HG02642 (cell line): ENCODE measurements around the gene NPIPA1.
A peak's percentile ranks its signal among the peaks of the same experiment; 100 is the strongest.
"Not testable (repeated sequence)": the region's sequence is repeated elsewhere in the genome, so short reads cannot be mapped to it uniquely, and the experiment has no call there.

Source experiments
- ATAC-seq: cut with Tn5 transposase; IDR thresholded peaks from one replicate; pipeline ENCODE4 v1.9.1; 2021; ENCODE audit warnings: mild to moderate bottlenecking; ENCODE audit not compliant: unreplicated experiment, poor library complexity

NPIPA1 gene

GRCh38 chr16:14929176-14929575 lies 8.1 kb upstream of the NPIPA1 start:
- ATAC-seq: not testable (repeated sequence)

GRCh38 chr16:14930246-14930645 lies 7.0 kb upstream of the NPIPA1 start:
- not testable (repeated sequence) for ATAC-seq

GRCh38 chr16:14930971-14931370 lies 6.3 kb upstream of the NPIPA1 start:
- ATAC-seq: not testable (repeated sequence)

- not testable (repeated sequence) for ATAC-seq
These were observed 4.5 kb upstream of the NPIPA1 start for GRCh38 chr16:14932581-14933375.

- ATAC-seq: not testable (repeated sequence)
These were observed 751 bp downstream of the NPIPA1 start for GRCh38 chr16:14937994-14938393.

GRCh38 chr16:14942686-14943085 lies 5.4 kb downstream of the NPIPA1 start:
- not testable (repeated sequence) for ATAC-seq

- no peak for ATAC-seq
These were observed 18.4 kb downstream of the NPIPA1 start for GRCh38 chr16:14955546-14956231.

GRCh38 chr16:14957576-14958322 lies 20.5 kb downstream of the NPIPA1 start:
- no peak for ATAC-seq

- no peak for ATAC-seq
These were observed 21.0 kb downstream of the NPIPA1 start for GRCh38 chr16:14958323-14958600.

GRCh38 chr16:14958970-14959369 lies 21.7 kb downstream of the NPIPA1 start:
- ATAC-seq: no peak

- ATAC-seq: no peak
These were observed 24.4 kb downstream of the NPIPA1 start for GRCh38 chr16:14961405-14962186.

- ATAC-seq: no peak
These were observed 26.3 kb downstream of the NPIPA1 start for GRCh38 chr16:14963281-14964173.

- no peak for ATAC-seq
These were observed 28.1 kb downstream of the NPIPA1 start for GRCh38 chr16:14965328-14965727.

- not testable (repeated sequence) for ATAC-seq
These were observed 32.6 kb downstream of the NPIPA1 start for GRCh38 chr16:14969795-14970194.

GRCh38 chr16:14971621-14972228 lies 34.5 kb downstream of the NPIPA1 start:
- not testable (repeated sequence) for ATAC-seq

GRCh38 chr16:14973785-14974322 lies 36.6 kb downstream of the NPIPA1 start:
- not testable (repeated sequence) for ATAC-seq

- not testable (repeated sequence) for ATAC-seq
These were observed 37.0 kb downstream of the NPIPA1 start for GRCh38 chr16:14974331-14974655.

GRCh38 chr16:14974656-14975417 lies 37.6 kb downstream of the NPIPA1 start, which contains the start of gene PDXDC1:
Gene PDXDC1, plus strand, starts transcription at chr16:14975026. Its CDS starts 174 bp downstream, at chr16:14975200.
- peak; percentile 93 for ATAC-seq
